H1 (cell line): ENCODE measurements around the gene NUDT2. TPM values are rescaled to one million over a fixed set of nuclear protein-coding genes. Genes with fewer than 3 reads are reported as not detected.

Experiments
- CTCF ChIA-PET: fragments of 300-600 bp; sonication (Branson Sonifier 250); formaldehyde crosslinking; loops from one replicate; lab custom pipeline; 2021; ENCODE audit not compliant: partially characterized antibody; lab: Charles Lee
- POLR2A ChIA-PET: fragments of 300-600 bp; sonication (Branson Sonifier 250); formaldehyde crosslinking; loops from one replicate; lab custom pipeline; 2021; ENCODE audit warnings: inconsistent platforms; ENCODE audit not compliant: partially characterized antibody; lab: Charles Lee
- DNase-seq, 2 experiments: peaks; one replicate each; pipeline versions ENCODE4 v3.0.0 to v3.0.0-alpha.2; 2010 to 2022; ENCODE audit warnings: low spot score in 2 of 2, low read depth in 1 of 2, mixed read lengths in 1 of 2
- FAIRE-seq: peaks from 2 replicates; lab custom pipeline; 2011; peaks lifted over from hg19 to GRCh38; lab: Jason Lieb, UNC
- H2AFZ ChIP-seq: 2 replicates; pipeline ENCODE4 v1.8.1; 2012; ENCODE audit warnings: low read length, inconsistent platforms
- H2AK5ac ChIP-seq: 2 replicates; pipeline ENCODE4 v1.6.1; 2013; ENCODE audit warnings: low read depth, low read length
- H2BK120ac ChIP-seq: replicated peaks from 2 replicates; pipeline ENCODE3; 2013; ENCODE audit warnings: low read depth, low read length, inconsistent platforms
- H2BK12ac ChIP-seq: 2 replicates; pipeline ENCODE4 v1.6.1; 2013; ENCODE audit warnings: low read depth, low read length
- H2BK15ac ChIP-seq: 2 replicates; pipeline ENCODE4 v1.6.1; 2013; ENCODE audit warnings: low read length
- H2BK20ac ChIP-seq: 2 replicates; pipeline ENCODE4 v1.6.1; 2013; ENCODE audit warnings: low read length
- H2BK5ac ChIP-seq: 2 replicates; pipeline ENCODE4 v1.6.1; 2013; ENCODE audit warnings: low read depth, low read length
- H3K14ac ChIP-seq: 2 replicates; pipeline ENCODE4 v1.6.1; 2013; ENCODE audit warnings: inconsistent platforms; ENCODE audit not compliant: insufficient read length
- H3K18ac ChIP-seq: 2 replicates; pipeline ENCODE4 v1.6.1; 2013; ENCODE audit warnings: low read length; ENCODE audit errors: extremely low read depth
- H3K23ac ChIP-seq: 2 replicates; pipeline ENCODE4 v1.6.1; 2013; ENCODE audit warnings: inconsistent platforms; ENCODE audit not compliant: insufficient read length
- H3K23me2 ChIP-seq: 2 replicates; pipeline ENCODE4 v1.6.1; 2013; ENCODE audit warnings: low read depth, low read length
- H3K27ac ChIP-seq: 2 replicates; pipeline ENCODE4 v1.6.1; 2011; ENCODE audit warnings: low read depth, low read length, inconsistent platforms
- H3K27me3 ChIP-seq, 4 experiments: replicated peaks in 1 of 4; 1 replicate in 1 of 4; 2 replicates in 3 of 4; pipeline versions ENCODE4 v1.6.1 to v1.8.1; 2011 to 2013; ENCODE audit warnings: low read length in 3 of 4, mild to moderate bottlenecking in 3 of 4, inconsistent platforms in 2 of 4, mixed read lengths in 2 of 4, moderate library complexity in 1 of 4; ENCODE audit not compliant: control insufficient read depth in 3 of 4, insufficient read depth in 3 of 4; ENCODE audit errors: extremely low read depth in 1 of 4
- H3K36me3 ChIP-seq, 4 experiments: 2 replicates each; pipeline versions ENCODE4 v1.6.1 to v1.8.1; 2011 to 2013; ENCODE audit warnings: mild to moderate bottlenecking in 4 of 4, low read length in 3 of 4, moderate library complexity in 2 of 4, control low read depth in 1 of 4, inconsistent platforms in 1 of 4; ENCODE audit not compliant: insufficient read depth in 4 of 4, control insufficient read depth in 2 of 4
- H3K4ac ChIP-seq: replicated peaks from 2 replicates; pipeline ENCODE3; 2013; ENCODE audit warnings: low read length, low read depth, mixed read lengths, inconsistent platforms; ENCODE audit not compliant: insufficient read length
- H3K4me1 ChIP-seq, 4 experiments: replicated peaks in 1 of 4; 1 replicate in 1 of 4; 2 replicates in 3 of 4; pipeline versions ENCODE4 v1.6.1 to v1.8.1; 2011 to 2013; ENCODE audit warnings: low read length in 3 of 4, inconsistent platforms in 2 of 4, mixed read lengths in 1 of 4; ENCODE audit not compliant: insufficient read depth in 4 of 4, control insufficient read depth in 3 of 4
- H3K4me2 ChIP-seq, 2 experiments: 2 replicates each; pipeline versions ENCODE4 v1.6.1 to v1.8.1; 2011 to 2013; ENCODE audit warnings: low read depth in 2 of 2, low read length in 2 of 2, control low read depth in 1 of 2, inconsistent platforms in 1 of 2, mild to moderate bottlenecking in 1 of 2; ENCODE audit not compliant: insufficient read depth in 1 of 2
- H3K4me3 ChIP-seq, 4 experiments: fragments of 200-600, 300-600 bp in 1 of 4; sonication (generic), shearing (Covaris generic), sonication (Bioruptor Twin) in 1 of 4; 2 replicates each; pipeline versions ENCODE4 v1.5.1 to v1.8.1; 2011 to 2016; ENCODE audit warnings: low read length in 4 of 4, low read depth in 3 of 4, control low read depth in 2 of 4, inconsistent platforms in 2 of 4, mild to moderate bottlenecking in 2 of 4, mixed read lengths in 1 of 4, moderate library complexity in 1 of 4; ENCODE audit not compliant: insufficient read depth in 2 of 4; ENCODE audit errors: extremely low read depth in 1 of 4
- H3K56ac ChIP-seq: replicated peaks from 2 replicates; pipeline ENCODE3; 2013; ENCODE audit warnings: low read depth, mild to moderate bottlenecking, mixed read lengths, low read length, inconsistent platforms; ENCODE audit not compliant: insufficient read length
- H3K79me1 ChIP-seq: 2 replicates; pipeline ENCODE4 v1.6.1; 2013; ENCODE audit warnings: low read depth, low read length, control low read depth
- H3K79me2 ChIP-seq, 2 experiments: 2 replicates each; pipeline versions ENCODE4 v1.6.1 to v1.8.1; 2012 to 2013; ENCODE audit warnings: low read length in 2 of 2, mild to moderate bottlenecking in 2 of 2, inconsistent platforms in 1 of 2; ENCODE audit not compliant: insufficient read depth in 2 of 2, control insufficient read depth in 1 of 2
- H3K9ac ChIP-seq, 4 experiments: replicated peaks in 1 of 4; 1 replicate in 1 of 4; 2 replicates in 3 of 4; pipeline versions ENCODE4 v1.6.1 to v1.8.1; 2011 to 2013; ENCODE audit warnings: low read depth in 3 of 4, low read length in 3 of 4, control low read depth in 2 of 4, mild to moderate bottlenecking in 2 of 4, moderate library complexity in 2 of 4, inconsistent platforms in 1 of 4; ENCODE audit errors: extremely low read depth in 1 of 4
- H3K9me3 ChIP-seq, 2 experiments: 2 replicates each; pipeline versions ENCODE4 v1.6.1 to v1.8.1; 2012 to 2013; ENCODE audit warnings: mild to moderate bottlenecking in 2 of 2, moderate library complexity in 2 of 2, control low read depth in 1 of 2, inconsistent platforms in 1 of 2, low read depth in 1 of 2, low read length in 1 of 2, mixed read lengths in 1 of 2; ENCODE audit not compliant: insufficient read depth in 2 of 2
- H4K20me1 ChIP-seq, 2 experiments: replicated peaks in 1 of 2; 2 replicates each; pipeline versions ENCODE3 to v1.8.1; 2011 to 2013; ENCODE audit warnings: inconsistent platforms in 2 of 2, low read length in 2 of 2, mild to moderate bottlenecking in 1 of 2; ENCODE audit not compliant: insufficient read depth in 2 of 2, control insufficient read depth in 1 of 2
- H4K5ac ChIP-seq: 2 replicates; pipeline ENCODE4 v1.6.1; 2013; ENCODE audit warnings: low read length, low read depth, mixed read lengths, inconsistent platforms; ENCODE audit not compliant: insufficient read length
- H4K8ac ChIP-seq: 2 replicates; pipeline ENCODE4 v1.8.0; 2013; ENCODE audit warnings: mild to moderate bottlenecking, moderate library complexity, low read length, inconsistent platforms; ENCODE audit not compliant: insufficient read depth; ENCODE audit errors: extremely low read depth
- H4K91ac ChIP-seq: replicated peaks from 2 replicates; pipeline ENCODE3; 2013; ENCODE audit warnings: low read length, mixed read lengths, inconsistent platforms; ENCODE audit not compliant: insufficient read length
- ASH2L ChIP-seq: fragments of 200-600, 300-600 bp; sonication (generic); IDR thresholded peaks from one replicate; pipeline ENCODE4 v1.7.1; 2017; ENCODE audit warnings: low read length
- BACH1 ChIP-seq: IDR thresholded peaks from 2 replicates; pipeline ENCODE4 v1.6.1; 2012; ENCODE audit warnings: low read length, improper control_type of control experiment
- CEBPB ChIP-seq: IDR thresholded peaks from 2 replicates; pipeline ENCODE4 v1.6.1; 2012; ENCODE audit warnings: low read depth, low read length
- CHD1 ChIP-seq: IDR thresholded peaks from 2 replicates; pipeline ENCODE4 v1.6.1; 2012; ENCODE audit warnings: low read depth, low read length, improper control_type of control experiment
- GTF2F1 ChIP-seq: IDR thresholded peaks from 2 replicates; pipeline ENCODE4 v1.6.1; 2012; ENCODE audit warnings: low read depth, low read length, improper control_type of control experiment, borderline replicate concordance
- HDAC2 ChIP-seq, 2 experiments: fragments of 300-600 bp in 1 of 2; sonication (generic) in 1 of 2; IDR thresholded peaks; 2 replicates each; pipeline ENCODE4 v1.6.1; 2011 to 2012; ENCODE audit warnings: low read depth in 2 of 2, low read length in 2 of 2, mild to moderate bottlenecking in 2 of 2, moderate library complexity in 2 of 2, borderline replicate concordance in 1 of 2, inconsistent platforms in 1 of 2
- USF2 ChIP-seq: IDR thresholded peaks from 2 replicates; pipeline ENCODE4 v1.6.1; 2011; ENCODE audit warnings: low read length, improper control_type of control experiment
- WGBS, 2 experiments: shearing (Covaris generic) in 1 of 2; methylation state at CpG; one replicate each; pipeline versions ENCODE4 v1.1.6 to v1.1.7; 2013 to 2015; ENCODE audit warnings: low lambda C conversion rate in 2 of 2, mixed read lengths in 2 of 2, inconsistent platforms in 1 of 2, low coverage in 1 of 2, missing lambda C conversion rate in 1 of 2; ENCODE audit not compliant: insufficient replicate concordance in 2 of 2, insufficient coverage in 1 of 2, insufficient read length in 1 of 2; ENCODE audit errors: extremely low coverage in 1 of 2, missing lambda C conversion rate in 1 of 2; 5-methylcytosine and 5-hydroxymethylcytosine counted together
- long read RNA-seq, 2 experiments: library from RNA in 1 of 2; library from capped mRNA in 1 of 2; stranded (forward); transcript quantifications; one replicate each; pipeline ENCODE4 v2.0.0, GENCODE V29; 2021; ENCODE audit warnings: inconsistent platforms in 1 of 2
- polyA minus RNA-seq, 3 experiments: library from RNA; depleted of rRNA, polyadenylated mRNA; stranded (reverse); fragments of >200 nt; gene quantifications; 1 replicate in 2 of 3; 2 replicates in 1 of 3; pipeline ENCODE4 v1.2.3, GENCODE V29; 2011
- polyA plus RNA-seq, 7 experiments: library from polyadenylated mRNA; depleted of rRNA in 3 of 7; stranded (reverse) in 5 of 7; unstranded in 2 of 7; fragments of >200 nt in 5 of 7; fragments of 200-250 nt in 2 of 7; gene quantifications; 1 replicate in 5 of 7; 2 replicates in 1 of 7; 4 replicates in 1 of 7; pipeline versions ENCODE4 v1.2.1 to v1.2.3, GENCODE V29; 2011 to 2013; ENCODE audit warnings: missing spikeins in 2 of 7, mixed read lengths in 2 of 7
- total RNA-seq: library from RNA; stranded (reverse); fragmentation: NEBNext Ultra II Directional; extraction: Animal tissue kit (Norgen Biotek cat#: 25700); gene quantifications from 2 replicates; pipeline ENCODE4 v1.2.1, GENCODE V29; 2021

Gene NUDT2
- total RNA-seq (16.7 and 18.1 TPM in 2 replicates), polyA plus RNA-seq (2011; rRNA removed) (16.2 and 23.7 TPM in 2 replicates), polyA minus RNA-seq (2011; rRNA and poly(A)+ RNA removed) (9.5 and 13.0 TPM in 2 replicates)
- polyA plus RNA-seq (2011; cell fraction: cytosol; rRNA removed): 28.9 TPM
- 11.2 TPM for polyA plus RNA-seq (2011; cell fraction: nucleus; rRNA removed)
- 20.2 to 25.1 TPM (median 22.6 TPM) in 4 replicates for polyA plus RNA-seq (2012, experiment 1 of 2)
- 13.5 TPM for polyA plus RNA-seq (2012, experiment 2 of 2)
- 11.1 TPM for polyA plus RNA-seq (2013, experiment 1 of 2)
- polyA plus RNA-seq (2013, experiment 2 of 2): 11.6 TPM
- polyA minus RNA-seq (2011; cell fraction: cytosol; rRNA and poly(A)+ RNA removed): 4.2 TPM
- polyA minus RNA-seq (2011; cell fraction: nucleus; rRNA and poly(A)+ RNA removed): 4.0 TPM
- long read RNA-seq, experiment 1, transcript NUDT2-201 (4 exons, 960 nt): major isoform, 5 of 18 reads
- long read RNA-seq, experiment 1, partial matches to known transcripts: 10 of 18 reads
- long read RNA-seq, experiment 1, other reads (novel, unspliced or antisense): 1 of 18 reads
- long read RNA-seq, experiment 2, transcript NUDT2-201 (4 exons, 960 nt): major isoform, 22 of 24 reads
- long read RNA-seq, experiment 2, partial matches to known transcripts: 1 of 24 reads
- long read RNA-seq, experiment 2, other reads (novel, unspliced or antisense): 1 of 24 reads

GRCh38 chr9:34328987-34329832 lies at the start of gene NUDT2, which contains the start of gene KIF24:
TSS of gene NUDT2 (plus strand) at chr9:34329569. CDS start at chr9:34339040, 9,471 bp downstream.
TSS of gene KIF24 (minus strand) at chr9:34329268. CDS start at chr9:34311346, 17,922 bp downstream.
- Histone ChIP-seq H4K5ac (peak within 1 kb of the TSS; percentile 79), H3K23me2 (peaks cover 3% of the 10 kb centered on the region), H3K9me3 (no peaks in the 10 kb centered on the region), H3K23ac (no peak within 1 kb of the TSS), H3K56ac (peak within 1 kb of the TSS; percentile 3), H3K9ac (peak within 1 kb of the TSS; percentile 88 to 98 (median 94)), H3K18ac (no peak within 1 kb of the TSS), H2BK120ac (no peak within 1 kb of the TSS), H4K91ac (peak within 1 kb of the TSS; percentile 5), H3K79me2 (peaks cover 0 to 6% of the 10 kb centered on the region in 2 experiments; a peak in 2 of 4 replicates), H3K4me1 (peaks cover 0 to 4% (median 1%) of the 10 kb centered on the region in 4 experiments; a peak in 2 of 7 replicates), H4K20me1 (no peaks in the 10 kb centered on the region), H3K36me3 (no peaks in the 10 kb centered on the region), H2BK12ac (peak within 1 kb of the TSS; percentile 5; the same call in 1 of the 2 replicates), H3K79me1 (no peaks in the 10 kb centered on the region), H2BK5ac (peak within 1 kb of the TSS; percentile 7; the same call in 1 of the 2 replicates), H3K27me3 (no peaks in the 10 kb centered on the region), H4K8ac (peak within 1 kb of the TSS; percentile 90), H3K14ac (no peak within 1 kb of the TSS), H3K4ac (no peak within 1 kb of the TSS), H2AK5ac (no peak within 1 kb of the TSS), H3K4me3 (peak within 1 kb of the TSS; percentile 74 to 96 (median 94)), H2BK20ac (no peak within 1 kb of the TSS), H3K4me2 (peak within 1 kb of the TSS; percentile 77 to 85), H3K27ac (peak within 1 kb of the TSS; percentile 89), H2AFZ (peak within 1 kb of the TSS; percentile 74), H2BK15ac (no peak within 1 kb of the TSS)
- DNase-seq: peak; percentile 94 to 99
- WGBS, 2 experiments: 1% methylated on average over 58 of the region's 64 CpGs; no CpG with 5 or more reads in 1 of the 2 experiments
- POLR2A ChIA-PET: no interaction called here
- CTCF ChIA-PET: no interaction called here
- peak; percentile 97 for FAIRE-seq
- peak; percentile 57; the same call in 1 of the 2 replicates for TF ChIP-seq BACH1
- no peak for TF ChIP-seq USF2
- TF ChIP-seq ASH2L: peak; percentile 87
- no peak for TF ChIP-seq GTF2F1
- TF ChIP-seq HDAC2 (IDR thresholded peaks at IDR 0.05; ENCODE audit: borderline replicate concordance in 1 of 2, low read depth in 2 of 2, low read length in 2 of 2): peak; percentile 20 to 93; a peak in 2 of 4 replicates
- no peak for TF ChIP-seq CEBPB
- no peak for TF ChIP-seq CHD1
